NCI-H1436 (cell line): ENCODE measurements around the gene TK2.

ENCODE experiments used
- DNase-seq: peaks from one replicate; lab custom pipeline; 2025; lab: John Stamatoyannopoulos, UW

The TK2 gene

DNA sequence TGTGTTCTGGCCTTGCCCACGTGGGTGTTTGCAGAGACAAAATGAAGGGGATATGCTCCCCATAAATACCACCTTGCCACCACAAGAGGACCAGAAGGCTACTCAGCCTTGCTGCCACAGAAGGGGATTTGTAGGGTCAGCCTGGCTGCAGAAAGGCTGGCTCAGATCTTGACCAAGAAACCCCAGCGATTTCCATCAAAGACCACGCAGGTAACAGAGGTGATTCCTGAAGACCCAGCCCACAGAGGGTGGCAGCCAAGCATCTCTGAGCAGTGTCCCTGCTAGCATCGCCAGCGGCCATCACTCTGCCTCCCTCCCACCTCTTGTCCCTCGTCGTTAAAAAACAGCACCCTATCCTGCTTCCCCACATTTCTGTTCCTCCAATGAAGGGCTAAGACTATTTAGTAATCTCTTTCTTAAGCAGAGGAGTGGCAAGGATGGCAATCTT, 68.0 kb downstream of the TK2 start:
- no peak for DNase-seq

DNA sequence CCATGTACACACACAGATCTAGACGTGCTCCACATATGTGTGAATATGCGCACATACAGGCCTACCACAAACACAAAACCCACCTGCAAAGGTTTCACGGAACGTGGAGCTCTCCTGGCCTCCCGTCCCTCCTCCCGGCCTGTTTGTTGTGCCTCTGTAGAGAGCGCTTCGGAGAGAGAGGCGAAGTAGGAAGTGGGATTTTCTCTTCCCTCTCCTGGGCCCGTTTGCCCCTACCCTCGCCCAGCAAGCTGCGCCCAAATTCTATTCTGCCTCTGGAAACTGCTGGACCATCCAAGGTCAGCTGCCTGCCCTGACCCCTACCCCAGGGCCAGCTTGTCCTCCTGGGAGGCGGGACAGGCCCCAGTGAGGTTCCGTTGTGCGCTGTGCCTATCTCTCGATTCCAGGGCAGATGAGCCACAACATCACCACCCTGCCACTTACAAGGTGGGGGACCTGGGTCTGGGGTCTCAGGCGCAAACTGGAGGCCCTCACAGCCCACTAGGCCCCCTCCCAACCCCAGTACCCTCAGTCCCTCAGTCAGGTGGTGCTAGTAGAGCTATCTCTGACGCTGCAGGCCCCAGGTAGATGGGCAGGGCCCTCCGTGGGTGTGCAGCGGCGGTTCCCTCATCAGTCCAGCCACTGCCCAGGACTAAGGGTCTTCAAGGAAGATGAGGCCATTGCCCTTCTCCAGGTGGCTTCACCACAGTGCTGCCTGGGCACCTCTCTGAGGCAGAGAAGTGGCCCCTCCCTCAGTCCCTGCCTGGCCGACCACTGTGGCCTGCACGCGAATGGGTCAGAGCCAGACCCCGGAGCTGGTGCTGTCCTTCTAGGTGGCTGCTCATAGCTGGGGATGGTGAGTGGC, 68.6 kb downstream of the TK2 start:
- no peak for DNase-seq

DNA sequence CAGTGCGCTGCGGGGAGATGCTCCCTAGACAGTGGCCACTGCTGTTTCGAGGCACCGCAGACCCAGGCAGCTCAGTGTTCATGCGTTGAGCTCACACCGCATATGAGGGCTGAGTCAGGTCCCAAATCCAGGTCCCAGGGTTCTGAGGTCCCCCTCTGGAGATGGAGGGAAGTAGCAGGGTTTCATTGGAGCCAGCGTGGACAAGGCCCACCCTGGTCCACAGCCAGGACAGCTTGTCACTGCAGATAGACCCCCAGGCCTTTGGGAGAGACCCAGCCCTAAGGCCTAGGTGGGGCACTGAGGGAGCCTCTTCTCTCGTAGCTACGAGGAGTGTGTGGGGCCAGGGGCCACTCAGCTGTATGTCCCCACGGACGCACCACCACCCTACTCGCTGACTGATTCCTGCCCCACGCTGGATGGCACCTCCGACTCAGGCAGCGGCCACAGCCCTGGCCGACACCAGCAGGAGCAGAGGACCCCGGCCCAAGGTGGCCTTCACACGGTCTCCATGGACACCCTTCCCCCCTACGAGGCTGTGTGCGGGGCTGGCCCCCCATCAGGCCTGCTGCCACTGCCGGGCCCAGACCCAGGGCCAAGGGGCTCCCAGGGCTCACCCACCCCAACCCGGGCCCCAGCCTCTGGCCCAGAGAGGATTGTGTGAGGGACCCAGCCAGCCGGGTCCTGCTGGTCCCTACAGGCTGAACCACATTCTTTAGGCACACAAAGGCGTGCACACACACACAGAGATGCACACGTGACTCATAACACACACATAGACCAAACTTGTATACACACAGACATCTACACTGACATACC, 69.4 kb downstream of the TK2 start:
- DNase-seq = no peak

DNA sequence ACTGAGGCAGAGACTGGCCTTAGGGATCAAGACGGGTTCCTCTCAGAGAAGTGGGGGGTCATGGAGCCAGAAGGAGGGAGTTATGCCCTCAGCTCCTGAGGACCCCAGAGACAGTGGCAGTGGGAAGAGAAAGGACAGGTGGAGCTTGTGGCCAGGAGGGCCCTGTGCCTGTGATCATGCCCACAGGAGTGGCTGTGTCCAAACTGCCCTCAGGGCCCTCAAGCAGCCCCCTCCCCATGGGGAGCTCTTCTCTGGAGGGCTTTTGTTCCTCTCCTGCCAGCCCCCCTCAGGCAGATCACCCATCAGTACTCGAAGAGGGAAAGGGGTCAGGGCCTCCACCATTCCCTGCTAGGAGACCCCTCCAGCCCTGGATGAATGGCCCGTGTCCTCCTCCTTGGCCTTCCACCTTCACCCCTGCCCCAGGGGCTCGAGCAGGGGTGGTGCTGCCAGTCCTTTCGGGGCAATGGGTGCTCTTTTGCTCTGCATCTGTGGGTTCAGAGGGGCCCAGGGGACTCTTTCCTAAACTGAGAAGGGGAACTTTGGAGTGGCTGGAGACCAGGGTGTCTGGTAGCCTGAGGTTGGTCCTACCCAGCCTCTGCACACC, 70.2 kb downstream of the TK2 start:
- no peak for DNase-seq

DNA sequence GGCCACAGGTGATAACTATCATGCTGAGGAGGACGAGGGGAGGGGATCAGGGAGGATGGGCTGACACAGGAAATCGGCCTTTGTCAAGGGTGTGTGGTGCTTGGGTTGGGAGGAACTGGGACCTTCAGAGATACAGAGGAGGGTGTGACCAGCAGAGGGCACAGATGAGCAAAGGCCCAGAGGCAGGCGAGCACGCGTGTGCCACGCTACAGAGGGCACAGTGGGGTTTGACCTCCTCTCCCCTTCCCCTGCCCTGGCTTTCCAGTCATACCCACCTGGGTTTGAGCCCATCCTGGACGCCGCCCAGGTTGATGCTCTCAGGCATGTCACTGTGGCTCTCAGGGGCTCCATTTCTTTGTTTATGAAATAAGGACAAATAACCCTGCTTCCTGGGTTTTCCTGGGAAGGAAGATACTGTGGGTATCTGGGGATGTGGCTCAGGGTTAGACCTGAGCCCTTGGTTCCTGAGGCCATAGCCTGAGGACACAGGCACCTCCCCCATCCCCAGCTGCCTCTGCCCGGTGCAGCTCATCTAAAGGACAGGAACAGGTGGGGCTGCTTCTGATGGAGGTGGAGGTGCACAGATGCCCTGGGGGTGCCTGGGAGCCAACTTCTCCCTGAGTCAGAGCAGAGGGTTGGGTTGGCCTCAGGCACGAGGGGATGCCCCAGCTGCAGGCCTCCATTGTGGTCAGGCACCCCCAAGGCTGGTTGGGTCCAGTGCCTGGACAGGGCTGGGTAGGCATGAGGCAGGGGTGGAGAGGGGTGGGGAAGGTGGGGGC, 71.0 kb downstream of the TK2 start:
- DNase-seq = peak; percentile 44

DNA sequence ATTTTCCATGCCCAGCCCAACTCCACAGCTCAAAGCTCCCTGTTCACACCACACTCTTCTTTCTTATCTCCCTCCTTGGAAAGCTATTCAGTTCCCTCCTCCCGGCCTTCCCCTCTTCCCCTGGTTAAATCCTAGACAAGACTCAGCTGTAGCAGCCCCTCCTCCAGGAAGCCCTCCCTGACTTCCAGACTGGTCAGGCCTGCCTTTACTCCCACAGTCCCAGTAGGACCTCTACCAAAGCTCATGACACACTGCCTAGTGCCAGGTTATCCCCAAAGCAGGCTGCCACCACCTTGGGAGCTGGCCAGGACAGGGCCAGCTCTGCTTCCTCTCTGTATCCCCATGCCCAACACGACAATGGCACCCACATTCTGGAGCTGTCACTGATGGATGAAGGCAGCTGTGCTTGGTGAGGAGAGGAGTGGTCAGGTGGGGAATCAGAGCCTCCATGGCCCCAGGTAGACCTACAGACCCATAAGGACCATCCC, 72.8 kb downstream of the TK2 start:
- DNase-seq = no peak

DNA sequence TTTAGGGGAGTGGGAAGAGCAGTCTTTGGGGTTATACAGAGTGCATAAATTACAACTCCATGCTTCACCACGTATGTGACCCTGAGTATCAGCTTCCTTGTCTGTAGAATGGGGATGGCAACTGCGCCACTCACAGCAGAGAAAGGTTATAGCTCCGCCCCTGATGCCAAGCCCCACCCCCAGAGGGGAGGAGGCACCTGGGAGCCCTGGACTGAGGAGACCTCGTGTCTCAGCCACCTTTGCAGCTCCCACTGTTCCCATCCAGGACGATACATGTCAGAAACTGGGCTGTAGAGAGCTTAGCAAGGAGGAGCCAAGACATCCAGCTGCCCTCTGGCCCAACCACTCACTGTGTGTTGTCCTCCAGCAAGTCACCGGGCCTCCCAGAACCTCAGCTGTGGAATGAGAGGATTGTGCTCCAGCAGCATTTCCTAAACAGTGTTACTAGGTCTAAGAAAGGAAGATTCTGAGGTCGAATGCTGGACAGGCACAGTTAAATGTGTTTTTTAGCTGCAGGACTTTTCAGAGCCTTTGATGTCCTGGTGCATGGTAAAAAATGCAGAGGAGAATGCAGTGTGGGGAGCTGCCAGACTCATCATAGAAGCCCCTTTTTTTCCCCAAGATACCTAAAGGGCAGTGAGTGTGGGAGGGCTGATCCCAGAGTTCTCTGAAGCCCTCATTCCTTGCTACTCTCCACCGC, 73.4 kb downstream of the TK2 start:
- DNase-seq = no peak

DNA sequence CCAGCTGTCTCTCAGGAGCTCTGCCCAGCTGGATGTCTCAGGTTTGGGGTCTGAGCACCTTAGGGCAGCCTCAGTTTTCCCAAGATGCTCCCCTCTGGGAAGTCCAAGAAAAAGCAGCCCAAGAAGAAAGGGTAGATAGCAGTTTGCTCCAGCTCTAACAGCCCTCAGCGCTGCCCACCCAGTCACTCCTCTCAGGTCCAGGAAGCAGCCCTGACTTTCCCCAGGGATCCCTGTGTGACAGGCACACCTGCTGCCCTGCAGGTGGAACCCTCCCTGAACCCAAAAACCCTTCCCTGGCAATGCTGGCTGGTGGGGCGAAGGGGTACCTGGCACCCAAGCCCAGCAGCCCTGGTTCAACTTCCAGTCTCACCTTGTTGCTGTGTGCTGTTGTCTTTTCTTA, 74.7 kb downstream of the TK2 start:
- DNase-seq = no peak

DNA sequence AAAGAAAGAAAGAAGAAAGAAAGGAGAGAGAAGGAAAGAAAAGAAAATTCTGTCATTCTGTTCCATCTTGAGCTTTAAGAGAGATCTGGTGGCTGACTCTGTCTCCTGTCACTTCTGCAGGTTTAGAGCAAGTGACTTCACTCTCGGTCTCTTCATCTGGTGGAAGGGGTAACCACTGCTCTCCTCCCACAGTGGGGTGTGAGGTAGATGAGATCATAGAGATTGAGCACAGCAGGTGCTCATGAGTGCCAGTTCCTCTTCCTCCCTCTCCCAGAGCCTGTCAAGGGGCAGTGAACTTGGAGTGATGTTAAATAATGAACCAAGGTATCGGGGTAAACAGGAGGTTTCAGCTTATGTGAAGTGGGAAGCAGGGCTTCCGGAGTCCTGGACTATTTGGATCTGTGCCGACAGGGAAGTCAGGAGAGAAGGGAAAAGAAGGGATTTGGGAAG, 75.1 kb downstream of the TK2 start:
- DNase-seq = peak; percentile 46

DNA sequence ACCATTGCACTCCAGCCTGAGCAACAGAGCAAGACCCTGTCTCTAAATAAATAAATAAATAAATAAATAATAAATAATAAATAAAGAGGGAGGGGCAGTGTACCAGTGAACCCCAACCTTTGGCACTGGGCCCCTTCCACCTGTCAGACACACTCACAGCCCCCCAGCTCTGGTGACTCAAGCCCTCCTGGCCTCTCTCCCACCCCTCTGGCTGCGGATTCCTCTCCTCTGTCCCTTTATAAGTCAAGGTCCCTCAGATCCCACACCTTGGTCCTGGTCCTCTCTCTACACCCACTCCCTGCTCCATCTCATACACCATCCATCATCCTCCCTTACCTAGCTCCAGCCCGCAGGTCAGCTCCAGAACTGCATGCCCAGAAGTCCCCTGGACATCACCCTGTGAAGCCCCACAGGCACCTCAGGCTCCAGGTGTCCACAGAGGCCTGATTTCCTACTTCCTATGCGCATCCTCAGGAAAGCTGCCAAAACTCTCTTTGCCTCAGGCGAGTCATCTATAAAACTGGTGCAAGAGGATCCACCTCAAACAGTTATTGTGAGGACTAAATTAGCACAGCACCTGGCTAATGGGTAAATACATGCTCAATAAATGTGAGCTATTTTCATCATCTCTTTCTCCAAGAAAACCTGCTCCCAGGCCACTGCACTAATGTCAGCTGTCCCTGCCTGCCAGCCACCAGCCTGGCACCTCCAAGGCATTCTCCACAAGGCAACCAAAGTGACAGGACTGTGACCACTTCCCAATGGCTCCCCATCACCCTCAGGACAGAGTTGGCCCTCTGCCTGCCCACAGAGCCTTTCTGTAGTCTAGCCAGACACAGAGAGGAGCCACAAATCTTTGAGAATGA, 76.0 kb downstream of the TK2 start:
- no peak for DNase-seq

DNA sequence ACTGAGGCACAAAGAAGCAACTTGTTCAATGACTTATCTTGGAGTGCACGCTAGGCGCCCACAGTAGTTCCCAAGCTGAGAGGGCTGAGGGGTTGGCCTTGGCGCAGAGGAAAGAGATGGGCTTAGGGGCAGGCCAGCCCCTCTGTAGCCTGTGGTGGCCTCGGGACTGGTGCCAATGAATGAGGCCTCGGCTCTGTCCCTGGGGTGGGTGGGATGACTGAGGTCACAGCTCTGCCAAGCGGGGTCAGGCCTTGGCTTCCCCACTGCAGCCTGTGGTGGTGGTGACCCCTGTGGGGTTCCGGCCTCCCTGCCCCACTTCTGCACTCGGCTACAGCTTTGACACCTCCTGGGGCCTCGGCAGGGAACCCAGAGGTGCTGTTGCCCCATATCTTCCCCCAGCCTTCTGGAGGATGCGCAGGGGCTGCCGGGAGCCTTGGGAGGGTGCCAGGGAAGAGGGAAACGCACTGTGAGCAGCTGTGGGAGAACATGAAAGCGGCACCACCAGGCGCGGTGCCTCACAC, 76.8 kb downstream of the TK2 start:
- DNase-seq = no peak

DNA sequence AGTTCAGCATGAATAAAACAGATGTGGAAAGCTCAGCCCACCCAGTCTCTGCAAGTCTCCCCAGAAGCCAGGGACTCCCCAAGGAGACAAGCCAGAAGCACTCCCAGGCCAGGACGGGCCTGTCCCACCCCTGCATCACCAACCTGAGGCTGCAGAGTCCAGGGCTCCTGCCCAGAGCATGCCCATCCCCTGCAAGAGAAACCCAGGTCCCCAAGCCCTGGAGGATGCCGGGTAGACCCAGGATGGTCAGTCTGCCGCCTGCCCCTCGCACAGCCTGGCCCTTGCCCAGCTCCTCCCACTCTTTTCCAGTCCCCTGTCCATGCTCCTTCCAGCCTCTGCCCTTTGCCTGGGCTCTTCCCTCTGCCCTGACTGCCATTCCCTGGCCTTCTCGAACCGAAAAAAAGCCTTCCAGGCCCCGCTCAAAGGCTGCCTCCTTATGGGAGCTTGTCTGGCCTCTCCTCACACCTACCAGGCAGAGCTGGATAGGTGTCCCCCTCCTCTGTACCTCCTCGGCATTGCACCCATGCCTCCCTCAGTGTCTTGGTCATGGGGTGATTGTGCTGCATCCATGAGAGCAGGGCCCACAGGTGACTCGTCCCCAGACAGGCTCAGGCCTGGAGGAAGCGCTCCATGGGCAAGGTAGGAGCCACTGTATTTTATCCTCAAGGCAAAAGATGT, 78.1 kb downstream of the TK2 start:
- no peak for DNase-seq

DNA sequence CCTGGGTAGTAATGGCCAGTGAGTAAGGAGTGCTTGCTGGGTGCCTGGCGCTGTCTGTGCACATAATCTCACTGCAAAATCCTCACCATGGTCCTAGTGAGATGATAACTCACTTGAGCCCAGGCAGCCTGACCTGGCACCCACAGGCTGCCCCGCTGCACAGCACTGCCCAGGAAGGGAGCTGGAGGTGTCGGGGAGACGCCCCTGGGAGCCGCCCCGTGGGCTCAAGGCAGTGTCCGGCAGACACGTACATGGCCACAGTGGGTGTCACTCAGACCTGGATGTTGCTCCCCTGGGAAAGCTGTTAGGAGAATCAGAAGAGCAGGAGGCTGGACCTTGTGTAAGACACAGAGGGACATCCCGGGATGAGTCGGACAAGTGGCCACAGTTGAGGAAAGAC, 78.7 kb downstream of the TK2 start:
- DNase-seq = no peak

DNA sequence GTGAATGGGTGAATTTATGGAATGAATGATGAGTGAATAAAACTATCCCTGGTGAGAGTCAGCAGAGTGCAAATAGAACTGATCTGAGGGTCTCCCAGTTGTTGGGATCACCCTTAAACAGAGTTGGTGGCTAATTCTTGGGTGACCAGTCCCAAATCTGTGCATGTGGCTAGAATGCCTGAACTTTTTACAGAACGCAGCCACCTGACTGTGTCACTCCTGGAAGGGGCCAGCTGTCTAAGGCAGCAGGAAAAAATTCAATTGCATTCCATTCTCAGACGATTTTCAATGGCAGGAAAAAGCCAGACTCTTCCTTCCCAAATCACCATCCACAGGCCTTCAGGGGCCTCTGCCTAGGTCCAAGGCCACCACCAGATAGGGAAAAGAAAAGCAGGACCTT, 79.4 kb downstream of the TK2 start:
- no peak for DNase-seq

DNA sequence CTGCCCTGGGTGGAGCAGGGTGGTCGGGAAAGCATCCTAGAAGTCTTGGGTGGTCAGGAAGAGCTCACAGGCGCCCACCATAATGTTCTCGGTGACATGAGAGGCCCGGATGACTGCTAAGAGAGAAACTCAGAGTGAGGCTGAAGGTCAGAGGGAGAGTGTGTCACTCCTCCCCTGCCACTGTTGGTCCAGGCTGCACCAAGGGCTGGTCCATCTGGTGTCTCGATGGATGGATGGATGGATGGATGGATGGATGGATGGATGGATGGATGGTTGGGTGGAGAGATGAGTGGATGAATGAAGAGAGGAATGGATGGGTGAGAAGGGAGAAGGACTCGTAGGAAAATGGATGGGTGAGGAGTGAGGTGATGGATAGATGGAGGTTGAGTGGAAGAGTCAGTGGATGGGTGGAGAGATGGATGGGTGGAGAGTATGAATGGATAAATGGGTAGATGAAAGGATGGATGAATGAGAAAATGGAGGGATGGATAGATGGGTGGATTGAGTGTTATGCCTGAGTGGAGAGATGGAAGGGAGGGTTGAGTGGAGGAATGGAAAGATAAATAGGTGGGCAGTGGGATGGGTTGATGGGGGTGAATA, 79.9 kb downstream of the TK2 start:
- no peak for DNase-seq

DNA sequence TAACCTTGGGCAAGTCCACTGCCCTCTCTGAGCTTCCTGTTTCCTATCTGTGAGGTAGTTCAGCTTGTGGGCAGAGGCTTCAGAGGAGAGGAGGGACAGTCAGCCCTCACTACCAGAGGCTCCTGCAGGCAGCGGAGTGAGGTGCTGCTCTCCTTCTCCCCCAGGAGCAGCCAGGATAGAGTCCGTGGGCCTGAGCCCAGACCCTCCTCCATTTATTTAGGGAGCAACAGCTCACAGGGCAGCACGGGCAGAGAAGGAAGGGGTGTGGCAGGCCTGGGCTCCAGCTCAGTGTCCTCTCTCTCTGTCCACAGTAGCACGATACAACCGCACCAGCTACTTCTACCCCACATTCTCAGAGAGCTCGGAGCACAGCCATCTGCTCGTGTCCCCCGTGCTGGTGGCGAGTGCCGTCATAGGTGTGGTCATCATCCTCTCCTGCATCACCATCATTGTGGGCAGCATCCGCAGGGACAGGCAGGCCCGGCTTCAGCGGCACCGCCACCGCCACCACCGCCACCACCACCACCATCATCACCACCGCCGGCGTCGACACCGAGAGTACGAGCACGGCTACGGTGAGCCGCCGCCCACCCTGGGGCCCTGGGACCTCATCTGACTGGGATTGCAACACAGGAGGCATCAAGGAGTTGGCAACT, 80.5 kb downstream of the TK2 start:
- DNase-seq = no peak

DNA sequence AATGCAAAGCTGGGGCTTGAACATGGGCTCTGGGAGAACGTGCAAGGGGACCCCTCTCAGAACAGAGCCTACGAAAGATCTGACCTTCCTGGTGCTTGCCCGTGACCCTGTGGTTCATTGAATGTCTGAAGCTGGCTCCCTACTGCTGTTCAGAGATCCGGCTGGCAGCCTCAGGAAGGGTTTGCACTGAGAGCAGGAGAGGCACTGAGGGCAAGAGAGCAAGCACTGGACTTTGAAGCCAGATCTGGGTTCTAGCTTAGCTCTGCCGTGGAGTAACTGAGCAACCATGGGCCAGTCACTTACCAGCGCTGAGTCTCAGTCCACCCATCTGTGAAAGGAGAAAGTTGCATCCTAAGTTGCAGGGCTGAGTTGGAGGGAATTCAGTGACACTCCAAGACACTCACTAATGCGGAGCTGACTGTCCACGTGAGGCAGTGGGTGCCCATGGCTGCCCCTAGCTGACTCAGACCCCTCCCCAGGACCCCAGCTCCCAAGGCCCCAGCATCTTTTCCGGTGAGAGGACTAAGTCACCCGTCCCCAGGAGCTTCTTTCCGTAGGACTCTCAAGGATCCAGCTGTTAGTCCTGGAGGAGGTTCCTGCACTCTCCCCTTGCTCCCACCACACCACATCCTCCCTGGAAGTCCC, 81.5 kb downstream of the TK2 start:
- no peak for DNase-seq

DNA sequence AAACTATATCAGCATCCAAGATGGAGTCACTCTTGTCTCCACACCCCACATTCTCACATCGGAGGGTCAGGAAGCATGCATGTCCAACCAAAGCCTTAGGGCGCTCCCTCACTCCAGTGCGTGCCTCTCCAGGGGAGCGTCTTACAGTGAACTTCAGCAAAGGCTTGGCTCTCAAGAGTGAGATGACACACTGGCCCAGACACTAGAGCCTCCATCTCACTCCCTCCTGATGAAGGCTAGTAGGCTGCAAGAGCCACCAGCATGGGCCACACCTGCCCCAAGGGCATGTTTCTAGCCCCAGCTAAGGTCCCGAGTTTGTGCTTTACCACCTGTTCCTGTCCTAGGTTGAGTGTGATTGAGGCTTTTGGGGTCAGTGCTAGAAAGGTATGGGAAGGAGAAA, 82.3 kb downstream of the TK2 start:
- no peak for DNase-seq
